Bronchial epithelial cell (primary cell): ENCODE measurements around the gene MAMLD1. TPM values are rescaled to one million over a fixed set of nuclear protein-coding genes. Genes with fewer than 3 reads are reported as not detected.

Experiments used
- DNase-seq: peaks from one replicate; pipeline ENCODE4 v3.0.0-alpha.2; 2010; ENCODE audit warnings: low read depth
- FAIRE-seq: peaks from 2 replicates; lab custom pipeline; 2011; peaks lifted over from hg19 to GRCh38; lab: Jason Lieb, UNC
- H3K27me3 ChIP-seq: 2 replicates; pipeline ENCODE4 v1.5.1; 2011; ENCODE audit warnings: low read length; ENCODE audit not compliant: control insufficient read depth, insufficient read depth
- H3K36me3 ChIP-seq: 2 replicates; pipeline ENCODE4 v1.5.1; 2011; ENCODE audit warnings: low read length; ENCODE audit not compliant: control insufficient read depth, insufficient read depth
- H3K4me3 ChIP-seq: 2 replicates; pipeline ENCODE4 v1.5.1; 2011; ENCODE audit warnings: mild to moderate bottlenecking, low read depth, low read length, control low read depth
- total RNA-seq: library from RNA; depleted of rRNA; stranded (reverse); fragments of >200 nt; gene quantifications from 2 replicates; pipeline ENCODE4 v1.2.1, GENCODE V29; 2014
- TF ChIP-seq, protein P1 (sequence below): IDR thresholded peaks from 2 replicates; pipeline ENCODE4 v1.5.1; 2011; ENCODE audit warnings: mild to moderate bottlenecking, moderate library complexity, low read length, control low read depth, inconsistent platforms; ENCODE audit not compliant: insufficient read depth, severe bottlenecking

The MAMLD1 gene
- total RNA-seq, 1 donor from 2014 or later: under 0.01 TPM

DNA sequence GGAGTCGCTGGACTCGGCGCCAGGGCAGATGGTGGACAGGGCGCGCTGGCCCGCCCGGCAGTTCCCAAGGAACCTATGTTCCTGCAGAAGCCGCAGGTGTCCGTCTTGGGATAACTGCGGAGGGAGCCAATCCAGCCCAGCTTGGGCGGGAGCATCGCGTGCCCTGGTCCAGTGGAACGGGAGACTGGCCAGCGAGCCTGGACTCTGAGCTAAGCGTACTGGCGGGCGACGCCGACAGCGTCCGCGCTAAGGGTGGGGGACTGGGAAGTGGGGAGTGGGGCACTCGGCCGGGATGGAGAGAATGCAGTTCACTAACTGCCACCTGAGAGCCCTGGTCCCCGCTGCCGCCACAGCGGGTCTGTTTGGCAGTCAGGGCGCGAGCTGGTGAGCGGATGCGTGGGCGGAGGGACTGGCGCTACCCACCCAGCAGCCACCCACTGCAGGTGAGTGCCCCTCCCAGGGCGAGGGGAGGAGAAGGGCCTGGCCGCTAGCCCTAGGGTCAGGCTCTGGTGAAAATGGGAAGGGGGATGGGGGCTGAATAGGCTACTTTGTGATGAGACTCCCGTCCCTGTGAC is 1.3 kb upstream of the MAMLD1 start:
- FAIRE-seq (no peak), DNase-seq (no peak)
- TF ChIP-seq, protein P1, sequence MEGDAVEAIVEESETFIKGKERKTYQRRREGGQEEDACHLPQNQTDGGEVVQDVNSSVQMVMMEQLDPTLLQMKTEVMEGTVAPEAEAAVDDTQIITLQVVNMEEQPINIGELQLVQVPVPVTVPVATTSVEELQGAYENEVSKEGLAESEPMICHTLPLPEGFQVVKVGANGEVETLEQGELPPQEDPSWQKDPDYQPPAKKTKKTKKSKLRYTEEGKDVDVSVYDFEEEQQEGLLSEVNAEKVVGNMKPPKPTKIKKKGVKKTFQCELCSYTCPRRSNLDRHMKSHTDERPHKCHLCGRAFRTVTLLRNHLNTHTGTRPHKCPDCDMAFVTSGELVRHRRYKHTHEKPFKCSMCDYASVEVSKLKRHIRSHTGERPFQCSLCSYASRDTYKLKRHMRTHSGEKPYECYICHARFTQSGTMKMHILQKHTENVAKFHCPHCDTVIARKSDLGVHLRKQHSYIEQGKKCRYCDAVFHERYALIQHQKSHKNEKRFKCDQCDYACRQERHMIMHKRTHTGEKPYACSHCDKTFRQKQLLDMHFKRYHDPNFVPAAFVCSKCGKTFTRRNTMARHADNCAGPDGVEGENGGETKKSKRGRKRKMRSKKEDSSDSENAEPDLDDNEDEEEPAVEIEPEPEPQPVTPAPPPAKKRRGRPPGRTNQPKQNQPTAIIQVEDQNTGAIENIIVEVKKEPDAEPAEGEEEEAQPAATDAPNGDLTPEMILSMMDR: no peak
- H3K27me3 ChIP-seq: no peaks in the 10 kb centered on the region
- H3K4me3 ChIP-seq: peak overlapping the region; percentile 56
- no peaks in the 10 kb centered on the region for H3K36me3 ChIP-seq

DNA sequence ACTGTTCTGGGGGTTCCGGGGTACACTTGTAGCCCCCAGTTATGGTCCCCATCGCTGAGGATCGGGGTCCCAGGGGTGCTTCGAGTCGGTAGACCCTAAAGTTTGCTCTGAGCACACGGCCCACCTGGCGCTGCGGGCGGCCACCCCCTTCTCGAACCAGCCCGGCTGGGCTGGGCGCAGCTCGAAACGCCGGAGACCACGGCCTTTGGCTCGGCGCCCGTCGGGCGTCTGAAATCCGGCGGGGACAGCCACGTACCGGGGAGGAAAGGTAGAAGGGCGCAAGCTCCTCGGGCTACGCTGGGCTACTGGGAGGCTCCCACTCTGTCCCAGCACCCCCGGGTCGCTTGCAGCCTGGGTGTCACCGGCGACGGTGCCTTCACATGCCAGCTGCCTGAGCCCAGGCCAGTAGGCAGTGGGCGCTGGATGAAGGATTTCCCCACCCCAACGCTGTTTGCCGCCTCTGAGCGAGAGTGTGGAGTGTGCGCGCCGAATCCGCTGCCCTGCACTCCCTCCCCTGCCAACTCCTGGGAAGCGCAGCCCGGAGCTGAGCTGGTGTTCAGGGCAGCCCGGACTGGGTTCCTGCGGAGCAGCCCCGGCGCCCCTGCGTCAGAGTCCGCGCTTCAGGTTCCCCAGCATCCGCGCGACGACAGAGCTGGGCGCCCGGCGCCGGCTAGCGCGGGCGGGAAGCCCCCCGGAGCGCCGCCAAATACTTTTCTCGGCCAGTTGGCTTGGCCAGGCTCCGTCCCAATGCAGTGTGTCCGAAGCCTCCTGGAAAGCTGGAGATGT is 637 bp downstream of the MAMLD1 start:
- Histone ChIP-seq H3K27me3 (no peaks in the 10 kb centered on the region), H3K4me3 (peak overlapping the region; percentile 56), H3K36me3 (no peaks in the 10 kb centered on the region)
- no peak for DNase-seq
- TF ChIP-seq, protein P1: no peak
- FAIRE-seq: no peak

DNA sequence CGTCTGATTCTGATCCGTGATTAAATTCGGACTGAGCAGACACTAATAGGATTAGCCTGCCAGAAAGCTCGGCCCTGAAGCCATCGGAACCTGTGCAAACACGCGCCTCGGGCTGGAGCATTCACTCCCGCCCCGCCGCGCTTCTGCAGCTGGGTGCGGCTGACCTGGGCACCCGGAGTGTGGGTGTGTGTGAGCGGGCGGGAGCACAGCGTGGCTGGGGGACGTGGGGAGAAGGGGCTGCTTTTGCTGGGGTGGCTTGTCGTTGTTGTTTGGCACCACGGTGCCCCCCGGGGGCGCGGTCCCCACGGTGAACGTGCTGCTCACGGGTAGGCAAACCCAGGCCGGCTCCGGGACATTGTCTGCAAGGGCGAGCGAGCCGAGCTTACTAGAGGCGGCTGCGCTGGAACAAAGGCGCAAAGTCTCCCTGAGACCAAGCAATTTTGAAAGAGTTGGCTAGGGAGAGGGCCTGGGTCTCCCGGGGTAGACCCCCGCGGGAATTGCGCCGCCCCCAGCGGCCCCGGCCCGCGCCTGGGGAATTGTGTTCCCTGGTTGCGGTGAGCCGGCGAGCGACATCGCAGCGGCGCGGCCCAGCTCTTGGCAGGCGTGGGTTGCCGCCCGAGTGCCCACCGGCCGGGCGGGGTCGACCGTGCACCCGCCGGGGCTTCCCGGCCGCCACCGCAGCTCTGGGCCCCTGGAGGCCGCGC is 1.4 kb downstream of the MAMLD1 start:
- H3K4me3 ChIP-seq: peak overlapping the region; percentile 56
- DNase-seq: no peak
- no peak for FAIRE-seq
- no peaks in the 10 kb centered on the region for H3K27me3 ChIP-seq
- TF ChIP-seq, protein P1: no peak
- no peaks in the 10 kb centered on the region for H3K36me3 ChIP-seq

DNA sequence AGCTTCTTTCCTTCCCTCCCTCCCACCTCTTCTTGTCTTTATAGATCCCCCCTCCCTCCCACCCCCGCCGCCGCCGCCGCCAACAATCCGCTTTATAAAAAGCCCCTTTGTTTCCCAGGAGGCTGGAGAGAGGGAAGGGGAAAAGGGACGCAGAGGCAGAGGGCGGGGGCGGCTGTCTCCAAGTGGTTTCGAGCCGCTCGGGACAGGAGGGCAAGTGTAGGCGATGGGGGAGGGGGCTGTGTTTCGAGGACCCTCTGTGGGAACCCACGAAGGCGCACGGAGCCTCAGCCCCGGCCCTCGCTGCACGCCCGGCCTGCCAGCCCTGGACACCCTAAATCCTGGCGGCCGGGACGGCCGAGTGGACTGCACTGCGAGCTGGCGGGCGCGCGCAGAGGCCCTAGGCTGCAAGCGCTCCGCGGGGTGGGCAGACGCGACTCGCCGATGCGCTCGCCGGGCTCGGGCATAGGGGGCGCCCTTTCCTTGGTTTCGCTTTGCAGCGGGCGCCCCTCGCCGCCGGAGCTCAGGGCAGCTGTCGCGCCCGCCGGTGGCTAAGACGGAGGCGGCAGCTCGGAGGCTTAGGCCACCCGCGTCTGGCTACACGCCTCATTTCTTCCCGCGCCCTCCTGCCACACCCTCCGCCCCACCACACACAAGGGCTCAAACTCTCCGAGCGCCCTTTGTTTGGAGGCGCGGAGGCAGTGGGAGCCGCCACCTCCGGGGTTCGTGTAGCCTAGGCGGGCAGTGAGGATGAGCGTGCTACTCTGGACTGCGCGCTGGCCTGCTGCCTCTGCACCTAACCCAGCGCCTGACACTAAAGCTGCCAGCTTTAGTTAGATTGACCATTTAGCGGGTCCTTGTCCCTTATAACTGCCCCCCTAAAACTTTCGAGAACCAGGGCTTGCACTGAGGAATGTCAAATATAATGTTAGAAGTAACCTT is 2.2 kb downstream of the MAMLD1 start:
- FAIRE-seq: no peak
- Histone ChIP-seq H3K4me3 (peak overlapping the region; percentile 56), H3K36me3 (no peaks in the 10 kb centered on the region), H3K27me3 (no peaks in the 10 kb centered on the region)
- TF ChIP-seq, protein P1: peak; percentile 68
- no peak for DNase-seq
